ENCODE data around the gene CDH26.

GRCh38 chr20:60046011-60046413, 87.8 kb downstream of the CDH26 start:
- TF ChIP-seq CTCF (IDR thresholded peaks at IDR 0.05) = no peak
- TF ChIP-seq POLR2A (IDR thresholded peaks at IDR 0.05) = no peak
